Stimulated activated CD8-positive, alpha-beta memory T cell treated with anti-CD3 and anti-CD28 coated beads, Interleukin-7, amount 100 ng/mL, for 24 hours (primary cell): ENCODE data around the gene TMEM150C.
"Not testable (repeated sequence)": the region's sequence is repeated elsewhere in the genome, so short reads cannot be mapped to it uniquely, and the experiment has no call there.

Source experiments
- DNase-seq: peaks from one replicate; pipeline ENCODE4 v3.0.0-alpha.2; 2020; ENCODE audit warnings: low read depth

TMEM150C gene

GRCh38 chr4:82569076-82569475 is 7.3 kb upstream of the TMEM150C start:
- no peak for DNase-seq

DNA sequence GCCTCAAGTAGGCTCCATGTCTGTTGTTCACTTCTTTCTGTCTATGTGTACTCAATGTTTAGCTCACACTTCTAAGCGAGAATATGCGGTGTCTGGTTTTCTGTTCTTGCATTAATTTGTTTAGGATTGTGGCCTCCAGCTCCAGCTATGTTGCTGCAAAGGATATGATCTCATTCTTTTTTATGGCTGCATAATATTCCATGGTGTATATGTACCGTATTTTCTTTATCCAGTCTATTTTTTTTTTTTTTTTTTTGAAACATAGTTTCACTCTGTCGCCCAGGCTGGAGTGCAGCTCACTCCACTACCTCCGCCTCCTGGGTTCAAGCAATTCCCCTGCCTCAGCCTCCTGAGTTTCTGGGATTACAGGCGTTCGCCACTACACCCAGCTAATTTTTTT is 5.7 kb upstream of the TMEM150C start:
- DNase-seq: no peak

GRCh38 chr4:82562564-82562854 is 721 bp upstream of the TMEM150C start:
- no peak for DNase-seq

- no peak for DNase-seq
Measured at GRCh38 chr4:82560853-82561785, 669 bp downstream of the TMEM150C start.

DNA sequence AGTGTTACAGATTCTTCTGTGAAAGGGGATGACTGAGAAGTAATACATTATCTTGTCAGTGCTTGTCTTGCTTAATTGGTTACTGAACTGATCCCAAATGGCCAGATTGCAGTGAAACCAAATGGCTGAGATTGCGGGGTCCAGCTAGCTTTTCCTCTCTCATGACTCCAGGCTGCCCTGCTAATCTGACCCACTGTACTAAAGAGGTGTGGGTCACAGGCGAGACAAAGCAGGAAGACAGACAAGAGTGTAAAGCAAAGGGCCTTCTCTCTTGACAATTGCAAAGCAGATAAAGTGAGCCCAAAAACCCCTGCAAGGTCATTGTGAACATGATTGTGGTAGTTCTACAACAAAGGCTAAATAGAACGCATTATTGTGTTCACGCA is 2.1 kb downstream of the TMEM150C start:
- no peak for DNase-seq

DNA sequence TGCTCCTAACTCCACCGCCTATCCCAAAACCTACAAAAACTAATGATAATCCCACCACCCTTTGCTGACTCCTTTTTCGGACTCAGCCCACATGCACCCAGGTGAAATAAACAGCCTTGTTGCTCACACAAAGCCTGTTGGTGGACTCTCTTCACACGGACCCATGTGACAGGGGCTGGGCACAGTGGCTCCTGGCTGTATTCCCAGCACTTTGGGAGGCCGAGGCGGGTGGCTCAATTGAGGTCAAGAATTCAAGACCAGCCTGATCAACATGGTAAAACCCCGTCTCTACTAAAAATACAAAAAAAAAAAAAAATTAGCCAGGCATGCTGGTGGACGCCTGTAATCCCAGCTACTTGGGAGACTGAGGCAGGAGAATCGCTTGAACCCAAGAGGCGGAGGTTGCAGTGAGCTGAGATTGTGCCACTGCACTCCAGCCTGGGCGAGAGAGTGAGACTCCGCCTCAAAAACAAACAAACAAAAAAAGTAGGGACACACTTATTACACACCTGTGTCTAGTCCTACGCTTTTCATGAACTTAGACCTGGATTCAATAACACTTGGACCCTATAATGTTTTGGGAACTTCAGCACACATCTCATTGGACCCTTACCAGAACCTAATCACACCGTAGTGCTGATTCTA is 2.6 kb downstream of the TMEM150C start:
- not testable (repeated sequence) for DNase-seq

DNA sequence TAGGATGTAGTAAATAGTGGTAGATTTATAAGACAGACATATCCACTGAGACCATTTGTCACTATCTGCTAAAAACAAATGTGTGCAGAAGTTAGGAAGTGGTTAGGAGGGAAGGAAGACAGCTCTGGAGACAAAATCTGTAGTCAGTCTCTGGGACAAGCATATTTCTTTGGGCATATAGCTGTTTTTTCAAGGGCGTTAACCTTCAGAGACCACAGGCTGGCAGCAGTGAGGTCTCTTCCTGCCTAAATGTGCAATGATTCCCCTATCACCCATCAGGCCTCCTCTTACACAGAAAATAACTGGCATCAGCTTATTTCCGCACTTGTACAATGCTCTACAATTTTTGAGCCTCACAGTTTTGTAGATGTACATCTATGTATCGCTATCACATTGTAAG is 6.5 kb downstream of the TMEM150C start:
- no peak for DNase-seq

GRCh38 chr4:82553020-82553419 is 8.8 kb downstream of the TMEM150C start:
- DNase-seq: no peak

DNA sequence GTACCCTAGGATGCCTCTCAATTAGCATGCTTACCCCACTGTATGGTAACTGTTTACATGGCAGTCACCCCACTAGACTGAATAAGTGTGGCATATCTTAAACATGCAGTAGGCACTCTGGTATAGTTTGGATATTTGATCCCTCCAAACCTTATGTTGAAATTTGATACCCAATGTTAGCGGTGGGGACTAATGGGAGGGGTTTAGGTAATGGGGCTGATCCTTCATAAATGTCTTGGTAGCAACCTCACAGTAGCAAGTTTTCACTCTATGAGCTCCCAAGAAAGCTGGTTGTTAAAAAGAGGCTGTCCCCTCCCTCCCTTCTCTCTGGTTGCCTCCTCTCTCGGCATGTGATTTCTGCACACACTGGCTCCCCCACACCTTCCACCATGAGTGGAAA is 10.1 kb downstream of the TMEM150C start:
- DNase-seq: no peak

GRCh38 chr4:82547850-82548249 is 13.9 kb downstream of the TMEM150C start:
- not testable (repeated sequence) for DNase-seq

DNA sequence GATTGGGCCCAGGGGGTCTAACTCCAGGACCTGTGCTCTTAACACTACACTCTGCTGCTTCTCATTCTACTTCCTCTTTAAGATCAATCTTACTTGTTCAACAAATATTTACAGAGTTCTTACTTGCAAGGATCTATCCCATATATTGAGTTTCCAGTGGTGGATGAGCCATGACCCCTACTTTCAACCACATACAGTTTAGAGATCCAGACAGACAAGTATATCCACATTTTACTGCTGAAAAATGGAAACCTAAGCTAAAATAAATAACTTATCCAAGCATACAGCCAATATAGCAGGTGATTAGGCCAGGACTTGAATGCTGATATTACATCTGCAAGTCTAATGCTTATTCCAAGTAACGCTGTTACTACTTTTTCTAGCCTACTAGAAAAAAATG is 18.7 kb downstream of the TMEM150C start:
- DNase-seq: no peak

GRCh38 chr4:82542642-82543041 is 19.1 kb downstream of the TMEM150C start:
- DNase-seq: no peak

DNA sequence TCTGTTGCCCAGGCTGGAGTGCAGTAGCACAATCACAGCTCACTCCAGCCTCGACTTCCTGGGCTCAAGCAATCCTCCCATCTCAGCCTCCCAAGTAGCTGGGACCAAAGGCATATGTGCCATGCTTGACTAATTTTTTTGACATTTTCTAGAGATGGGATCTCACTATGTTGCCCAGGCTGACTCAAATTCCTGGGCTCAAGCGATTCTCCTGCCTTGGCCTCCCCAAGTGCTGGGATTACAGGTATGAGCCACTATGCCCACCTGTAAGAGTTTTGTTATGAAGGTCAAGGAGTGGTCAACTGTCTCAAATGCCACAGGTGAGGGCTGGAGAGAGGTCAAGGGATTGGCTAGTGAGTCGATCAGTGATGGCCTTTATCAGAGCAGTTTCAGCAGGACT is 32.5 kb downstream of the TMEM150C start:
- DNase-seq: no peak

DNA sequence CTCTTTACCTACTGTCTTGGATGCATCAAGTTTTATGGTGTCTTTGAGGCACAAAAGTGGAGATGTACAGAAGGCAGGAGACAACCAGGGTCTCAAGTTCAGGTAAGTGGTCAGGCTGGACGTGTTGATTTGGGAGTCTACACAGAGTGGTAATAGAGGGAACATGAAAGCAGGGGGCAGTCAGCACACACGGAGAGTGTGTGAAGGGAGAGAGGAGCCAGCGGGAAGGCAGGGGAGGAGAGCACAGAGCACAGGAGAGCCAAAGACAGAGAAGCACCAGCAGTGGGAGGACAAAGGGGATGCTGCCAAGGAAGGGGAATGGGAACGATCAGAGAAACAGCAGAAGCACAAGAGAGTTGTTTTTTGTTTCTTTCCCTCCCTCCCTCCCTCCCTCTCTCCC is 32.9 kb downstream of the TMEM150C start:
- DNase-seq: no peak

GRCh38 chr4:82528074-82528473 is 33.7 kb downstream of the TMEM150C start:
- no peak for DNase-seq

GRCh38 chr4:82525307-82525911 is 36.4 kb downstream of the TMEM150C start:
- no peak for DNase-seq

- DNase-seq: no peak
Measured at GRCh38 chr4:82524570-82525152, 37.1 kb downstream of the TMEM150C start.

DNA sequence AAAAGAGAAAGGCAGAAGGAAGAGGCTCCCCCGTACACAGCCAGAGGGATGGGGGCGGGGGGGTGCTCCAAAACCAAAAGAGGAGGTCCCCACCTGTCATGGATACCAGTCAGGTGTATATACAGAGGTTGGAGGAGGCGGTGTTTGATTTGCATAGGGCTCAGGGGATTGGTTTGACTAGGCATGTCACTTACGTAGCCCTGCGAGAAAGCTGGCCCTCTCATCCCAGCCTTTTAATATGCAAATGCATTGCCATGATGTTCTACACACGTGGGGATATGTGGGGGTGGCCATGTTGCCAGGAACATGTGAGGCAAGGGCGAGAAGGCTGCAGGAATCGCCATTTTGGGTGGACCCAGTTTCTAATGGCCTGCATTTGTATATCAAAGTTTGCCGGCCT is 38.6 kb downstream of the TMEM150C start:
- DNase-seq: no peak

GRCh38 chr4:82522472-82522871 is 39.3 kb downstream of the TMEM150C start:
- no peak for DNase-seq

GRCh38 chr4:82521283-82521682 is 40.5 kb downstream of the TMEM150C start:
- DNase-seq: no peak

- no peak for DNase-seq
Measured at GRCh38 chr4:82519776-82520175, 42.0 kb downstream of the TMEM150C start.

- no peak for DNase-seq
Measured at GRCh38 chr4:82519072-82519471, 42.7 kb downstream of the TMEM150C start.

DNA sequence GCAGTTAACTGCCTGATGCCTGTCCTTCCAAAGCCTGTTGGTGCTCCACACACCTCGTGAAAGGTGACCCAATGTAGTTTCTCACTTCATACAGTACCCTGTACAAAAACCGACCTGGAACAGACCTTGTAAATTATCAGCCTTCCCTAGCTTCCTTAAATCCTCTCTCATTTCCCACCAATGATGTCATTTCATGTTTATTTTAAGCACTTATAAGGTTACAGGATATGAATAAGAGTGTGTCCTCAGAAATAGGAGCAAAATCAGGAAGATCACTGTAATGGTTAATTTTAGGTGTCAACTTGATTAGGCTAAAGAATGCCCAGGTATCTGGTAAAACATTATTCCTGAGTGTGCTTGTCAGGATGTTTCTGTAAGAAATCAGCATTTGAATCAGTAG is 44.7 kb downstream of the TMEM150C start:
- DNase-seq: no peak
